Activated B cell treated with CpG ODN at 0.5 μM for 24 hours (primary cell): ENCODE data around the gene KIFC1. TPM values are rescaled to one million over a fixed set of nuclear protein-coding genes. Genes with fewer than 3 reads are reported as not detected.

Experiments
- ATAC-seq: fragments of 200-7000 bp; cut with Tn5 transposase; one replicate; pipeline ENCODE4 v1.10.0; 2021; ENCODE audit warnings: low read depth, mild to moderate bottlenecking, moderate library complexity
- CTCF ChIA-PET: fragments of 350-600 bp; sonication (Branson Sonifier 250); formaldehyde crosslinking; loops from one replicate; lab custom pipeline; 2021; ENCODE audit warnings: antibody characterized with exemption; lab: Charles Lee
- POLR2A ChIA-PET: fragments of 350-600 bp; sonication (Branson Sonifier 250); formaldehyde crosslinking; loops from one replicate; lab custom pipeline; 2021; ENCODE audit warnings: antibody characterized with exemption; lab: Charles Lee
- DNase-seq: peaks from one replicate; pipeline ENCODE4 v3.0.0; 2022
- H3K27ac Mint-ChIP-seq: one replicate; pipeline ENCODE4 v1.8.0; 2020; ENCODE audit warnings: mixed read lengths
- H3K27me3 Mint-ChIP-seq: one replicate; pipeline ENCODE4 v1.8.0; 2021; ENCODE audit warnings: mixed read lengths
- H3K36me3 Mint-ChIP-seq: one replicate; pipeline ENCODE4 v1.8.0; 2021; ENCODE audit warnings: low read depth, mixed read lengths
- H3K4me1 Mint-ChIP-seq: one replicate; pipeline ENCODE4 v1.8.0; 2021; ENCODE audit warnings: mixed read lengths
- H3K4me3 Mint-ChIP-seq: one replicate; pipeline ENCODE4 v1.8.0; 2020; ENCODE audit warnings: mild to moderate bottlenecking, mixed read lengths
- H3K9me3 Mint-ChIP-seq: one replicate; pipeline ENCODE4 v1.8.0; 2020; ENCODE audit warnings: mixed read lengths
- CTCF ChIP-seq: fragments of 200-600 bp; IDR thresholded peaks from one replicate; pipeline ENCODE4 v1.8.0; 2022; ENCODE audit warnings: antibody characterized with exemption, mild to moderate bottlenecking
- intact Hi-C: fragments of 100-400 bp; cut with micrococcal nuclease; formaldehyde crosslinking; loops from one replicate; pipeline ENCODE4 v1.15.1; 2024
- total RNA-seq: library from RNA; stranded (reverse); gene quantifications from 2 replicates; pipeline ENCODE4 v1.2.3, GENCODE V29; 2022

The KIFC1 gene
- total RNA-seq, 1 donor from 2014 or later, result 2.2 TPM

- H3K27me3 Mint-ChIP-seq, result no peaks in the 10 kb centered on the region
- H3K4me1 Mint-ChIP-seq, result no peaks in the 10 kb centered on the region
- no peak overlapping the region for H3K27ac Mint-ChIP-seq
- DNase-seq (no peak), ATAC-seq (no peak)
- TF ChIP-seq CTCF, result no peak
- no peaks in the 10 kb centered on the region for H3K9me3 Mint-ChIP-seq
- no peak overlapping the region for H3K4me3 Mint-ChIP-seq
- peaks cover 73% of the 10 kb centered on the region for H3K36me3 Mint-ChIP-seq
- intact Hi-C loops, result no loop called here
- POLR2A ChIA-PET, result interaction anchor here (1.4 kb wide), 1 partner anchor 12 kb away, joined by 5 read pairs; no protein-coding TSS in a partner anchor
- CTCF ChIA-PET, result interaction anchor here (0.6 kb wide), 1 partner anchor 84 kb away, joined by 3 read pairs; no protein-coding TSS in a partner anchor
Observed at GRCh38 chr6:33443025-33443424, 51.4 kb downstream of the KIFC1 start.

DNA sequence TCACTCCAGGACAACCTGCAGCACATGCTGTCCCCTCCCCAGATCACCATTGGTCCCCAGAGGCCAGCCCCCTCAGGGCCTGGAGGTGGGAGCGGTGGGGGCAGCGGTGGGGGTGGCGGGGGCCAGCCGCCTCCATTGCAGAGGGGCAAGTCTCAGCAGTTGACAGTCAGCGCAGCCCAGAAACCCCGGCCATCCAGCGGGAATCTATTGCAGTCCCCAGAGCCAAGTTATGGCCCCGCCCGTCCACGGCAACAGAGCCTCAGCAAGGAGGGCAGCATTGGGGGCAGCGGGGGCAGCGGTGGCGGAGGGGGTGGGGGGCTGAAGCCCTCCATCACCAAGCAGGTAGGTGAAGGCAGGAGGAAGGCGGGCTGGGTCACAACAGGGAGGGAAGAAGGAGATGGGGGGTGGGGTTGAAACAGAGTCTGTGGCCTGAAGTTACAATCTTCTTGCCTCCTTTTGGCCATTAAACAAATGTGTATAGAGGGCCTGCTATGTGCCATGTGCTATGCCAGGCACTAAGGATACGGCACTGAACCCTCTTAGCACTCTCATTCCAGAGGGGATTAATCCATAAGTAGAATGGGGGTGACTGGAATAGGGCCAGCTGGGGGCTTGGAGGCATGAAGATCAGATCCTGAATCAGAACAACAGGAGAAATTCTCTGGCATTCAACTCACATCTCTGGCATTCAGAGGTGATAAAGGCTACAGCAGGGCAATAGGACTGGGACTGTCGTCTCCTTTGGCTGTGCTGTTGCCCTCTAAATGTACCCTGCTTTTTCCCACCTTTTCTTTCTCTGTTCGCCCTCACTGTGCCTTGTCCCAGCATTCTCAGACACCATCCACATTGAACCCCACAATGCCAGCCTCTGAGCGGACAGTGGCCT is 52.2 kb downstream of the KIFC1 start:
- no peak for DNase-seq
- Mint-ChIP-seq H3K4me1 (no peaks in the 10 kb centered on the region), H3K9me3 (no peaks in the 10 kb centered on the region), H3K36me3 (peaks cover 72% of the 10 kb centered on the region), H3K27ac (no peak overlapping the region), H3K27me3 (no peaks in the 10 kb centered on the region), H3K4me3 (no peak overlapping the region)
- CTCF ChIA-PET, result no interaction called here
- POLR2A ChIA-PET, result interaction anchor here (1.0 to 1.4 kb wide), 2 partner anchors 10 to 13 kb away, joined by 3 to 5 read pairs; partner anchors contain the start of gene ZBTB9
- no peak for ATAC-seq
- TF ChIP-seq CTCF, result no peak
- intact Hi-C loops, result no loop called here

DNA sequence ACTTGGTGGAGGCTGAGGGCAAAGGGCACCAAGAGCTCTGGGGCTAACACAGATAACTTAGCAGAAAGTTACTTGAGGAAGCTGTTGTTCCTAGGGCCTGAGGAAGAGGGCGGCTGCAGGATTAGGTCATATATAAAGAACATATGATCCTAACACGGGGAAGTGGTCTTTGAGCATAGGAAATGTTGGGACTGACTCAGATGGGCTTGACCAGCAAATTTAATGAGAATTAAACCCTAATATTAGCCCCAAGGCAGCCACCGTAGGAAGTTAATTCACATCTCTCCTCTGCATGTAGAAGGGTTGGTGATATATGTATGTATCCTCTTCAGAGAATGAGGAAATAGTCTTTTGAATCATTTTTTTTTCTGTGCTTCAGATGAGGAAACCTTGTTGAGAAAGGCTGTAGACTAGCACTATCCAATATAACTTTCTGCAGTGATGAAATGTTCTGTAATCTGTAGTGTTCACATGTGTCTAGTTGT is 53.5 kb downstream of the KIFC1 start:
- Mint-ChIP-seq H3K4me1 (no peaks in the 10 kb centered on the region), H3K9me3 (no peaks in the 10 kb centered on the region), H3K27me3 (no peaks in the 10 kb centered on the region), H3K4me3 (no peak overlapping the region), H3K27ac (no peak overlapping the region), H3K36me3 (peaks cover 68% of the 10 kb centered on the region)
- ChIA-PET POLR2A (interaction anchor here (0.5 kb wide), 1 partner anchor 475 kb away, joined by 3 read pairs; no protein-coding TSS in a partner anchor), CTCF (no interaction called here)
- ATAC-seq, result no peak
- intact Hi-C loops, result no loop called here
- no peak for DNase-seq
- no peak for TF ChIP-seq CTCF

GRCh38 chr6:33446356-33446755 is 54.7 kb downstream of the KIFC1 start:
- ChIA-PET CTCF (no interaction called here), POLR2A (no interaction called here)
- Mint-ChIP-seq H3K4me1 (no peaks in the 10 kb centered on the region), H3K9me3 (no peaks in the 10 kb centered on the region), H3K4me3 (no peak overlapping the region), H3K36me3 (peaks cover 58% of the 10 kb centered on the region), H3K27me3 (no peaks in the 10 kb centered on the region), H3K27ac (no peak overlapping the region)
- no peak for TF ChIP-seq CTCF
- ATAC-seq (no peak), DNase-seq (no peak)
- intact Hi-C loops, result no loop called here

DNA sequence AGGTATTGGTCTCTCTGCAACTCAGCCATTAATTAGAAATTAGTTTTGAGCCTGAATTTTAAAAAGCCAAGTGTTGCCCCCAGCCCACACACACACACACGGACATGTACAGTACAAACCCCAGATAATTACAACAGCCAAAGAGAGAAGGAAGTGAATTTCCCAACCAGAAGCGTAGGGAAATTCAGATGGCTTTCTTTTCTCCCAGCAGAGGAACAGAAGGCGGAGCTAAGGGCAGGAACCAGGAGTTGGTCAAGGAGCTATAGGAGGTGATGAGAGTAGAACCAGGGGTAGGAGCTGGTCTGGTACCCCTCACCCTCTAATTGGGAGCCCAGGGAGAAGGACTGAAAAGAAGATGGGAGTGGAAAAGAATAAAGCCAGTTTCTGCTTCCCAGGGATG is 58.8 kb downstream of the KIFC1 start:
- no peaks in the 10 kb centered on the region for H3K9me3 Mint-ChIP-seq
- no peak overlapping the region for H3K4me3 Mint-ChIP-seq
- no peak for ATAC-seq
- no peak for DNase-seq
- intact Hi-C loops, result no loop called here
- ChIA-PET CTCF (no interaction called here), POLR2A (no interaction called here)
- H3K4me1 Mint-ChIP-seq, result peaks cover 19% of the 10 kb centered on the region
- no peak for TF ChIP-seq CTCF
- H3K36me3 Mint-ChIP-seq, result peaks cover 44% of the 10 kb centered on the region
- no peaks in the 10 kb centered on the region for H3K27me3 Mint-ChIP-seq
- H3K27ac Mint-ChIP-seq, result peak overlapping the region; percentile 1
